IPS-11a (cell line): Measurements from ENCODE around the gene WNT7B.

Experiments used
- H3K4me3 ChIP-seq: one replicate; pipeline ENCODE4 v1.5.1; 2013; ENCODE audit warnings: low read depth, low read length, control low read depth

Gene WNT7B

GRCh38 chr22:45914309-45914708, 62.7 kb downstream of the WNT7B start:
- H3K4me3 ChIP-seq, result no peak overlapping the region

GRCh38 chr22:45912910-45913309, 64.1 kb downstream of the WNT7B start:
- H3K4me3 ChIP-seq, result no peak overlapping the region

GRCh38 chr22:45911601-45912271, 65.2 kb downstream of the WNT7B start:
- no peak overlapping the region for H3K4me3 ChIP-seq

- no peak overlapping the region for H3K4me3 ChIP-seq
These were observed 66.0 kb downstream of the WNT7B start for GRCh38 chr22:45910928-45911467.

GRCh38 chr22:45908961-45909360, 68.0 kb downstream of the WNT7B start:
- no peak overlapping the region for H3K4me3 ChIP-seq

GRCh38 chr22:45907996-45908395, 69.0 kb downstream of the WNT7B start:
- H3K4me3 ChIP-seq, result no peak overlapping the region

- H3K4me3 ChIP-seq, result no peak overlapping the region
These were observed 69.6 kb downstream of the WNT7B start for GRCh38 chr22:45907378-45907777.

GRCh38 chr22:45906946-45907345, 70.0 kb downstream of the WNT7B start:
- no peak overlapping the region for H3K4me3 ChIP-seq

GRCh38 chr22:45905924-45906865, 70.8 kb downstream of the WNT7B start:
- H3K4me3 ChIP-seq, result no peak overlapping the region

- no peak overlapping the region for H3K4me3 ChIP-seq
These were observed 71.5 kb downstream of the WNT7B start for GRCh38 chr22:45905326-45905923.

- no peak overlapping the region for H3K4me3 ChIP-seq
These were observed 72.7 kb downstream of the WNT7B start for GRCh38 chr22:45904236-45904635.

- no peak overlapping the region for H3K4me3 ChIP-seq
These were observed 73.4 kb downstream of the WNT7B start for GRCh38 chr22:45903355-45904135.

- H3K4me3 ChIP-seq, result no peak overlapping the region
These were observed 79.2 kb downstream of the WNT7B start for GRCh38 chr22:45897736-45898135.

- no peak overlapping the region for H3K4me3 ChIP-seq
These were observed 79.9 kb downstream of the WNT7B start for GRCh38 chr22:45896964-45897538.

GRCh38 chr22:45896153-45896951, 80.6 kb downstream of the WNT7B start:
- no peak overlapping the region for H3K4me3 ChIP-seq

- no peak overlapping the region for H3K4me3 ChIP-seq
These were observed 81.4 kb downstream of the WNT7B start for GRCh38 chr22:45895436-45896152.

- H3K4me3 ChIP-seq, result no peak overlapping the region
These were observed 83.4 kb downstream of the WNT7B start for GRCh38 chr22:45893516-45893915.

- no peak overlapping the region for H3K4me3 ChIP-seq
These were observed 84.1 kb downstream of the WNT7B start for GRCh38 chr22:45892681-45893461.
